ENCODE results near the gene LRRC1. TPM values are rescaled to one million over a fixed set of nuclear protein-coding genes. Genes with fewer than 3 reads are reported as not detected.

The LRRC1 gene
- total RNA-seq, 4 donors from 2014 or later = 10.4 to 13.0 (median 12.6) TPM

DNA sequence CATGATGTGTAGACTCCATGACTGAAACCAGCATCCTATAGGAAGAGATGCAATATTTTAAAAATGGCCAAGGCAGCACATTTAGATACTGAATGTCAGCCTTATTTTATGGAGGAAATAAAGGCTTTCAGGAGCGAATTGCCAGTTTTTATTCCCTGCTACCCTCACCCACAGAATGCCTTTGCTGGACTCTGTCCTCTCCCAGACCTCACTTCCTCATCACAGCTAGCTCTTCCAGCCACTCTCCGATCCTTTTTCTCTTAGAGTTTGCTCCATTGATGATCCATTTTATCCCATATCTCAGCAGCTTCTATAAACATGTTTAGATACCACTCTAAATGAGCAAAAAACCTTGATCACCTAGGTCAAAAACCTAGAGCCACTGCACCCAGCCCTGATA lies 137.7 kb downstream of the LRRC1 start:
- WGBS = 65% methylated on average over 2 of the region's 2 CpGs
- no peak overlapping the region for H3K27ac ChIP-seq (replicated peaks in 1 of 4)
- H3K36me3 ChIP-seq = no peaks in the 10 kb centered on the region
- peaks cover 8 to 21% (median 10%) of the 10 kb centered on the region in 4 donors for H3K4me1 ChIP-seq
- no peaks in the 10 kb centered on the region for H3K9me3 ChIP-seq
- no peak for DNase-seq (ENCODE audit: extremely low spot score)
- no peak overlapping the region for H3K4me3 ChIP-seq
- H3K27me3 ChIP-seq = no peaks in the 10 kb centered on the region
- TF ChIP-seq CTCF (IDR thresholded peaks at IDR 0.05) = no peak
- TF ChIP-seq POLR2AphosphoS5 (IDR thresholded peaks at IDR 0.05) = no peak
- TF ChIP-seq POLR2A (IDR thresholded peaks at IDR 0.05; ENCODE audit: low read depth) = no peak
- no peak for TF ChIP-seq EP300 (IDR thresholded peaks at IDR 0.05)
- intact Hi-C loops (cut with DNase I) = no loop called here

DNA sequence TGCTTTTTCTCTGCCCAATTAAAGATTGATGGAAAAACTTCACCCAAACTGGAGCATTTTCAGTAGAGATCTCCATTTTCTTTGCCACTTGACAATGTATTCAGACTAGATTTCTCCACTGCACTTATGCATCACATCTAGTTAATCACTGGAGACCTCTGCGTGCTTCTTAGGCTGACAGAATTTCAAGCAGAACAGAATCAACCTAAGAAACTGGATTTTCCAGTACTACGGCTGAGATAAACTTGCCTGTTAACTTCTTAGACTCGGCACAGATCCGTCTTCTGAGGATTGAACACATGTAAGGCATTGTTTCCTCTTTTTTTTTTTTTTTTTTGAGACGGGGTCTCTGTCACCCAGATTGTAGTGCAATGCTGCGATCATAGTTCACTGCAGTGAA lies 139.2 kb downstream of the LRRC1 start:
- 90% methylated on average over 6 of the region's 6 CpGs for WGBS
- intact Hi-C loops (cut with DNase I) = no loop called here
- no peak for DNase-seq (ENCODE audit: extremely low spot score)
- Histone ChIP-seq H3K9me3 (no peaks in the 10 kb centered on the region), H3K36me3 (no peaks in the 10 kb centered on the region), H3K27ac (replicated peaks in 1 of 4) (no peak overlapping the region), H3K27me3 (no peaks in the 10 kb centered on the region), H3K4me1 (peaks cover 0 to 10% (median 6%) of the 10 kb centered on the region in 4 donors), H3K4me3 (no peak overlapping the region)
- no peak for TF ChIP-seq CTCF (IDR thresholded peaks at IDR 0.05)
- no peak for TF ChIP-seq POLR2AphosphoS5 (IDR thresholded peaks at IDR 0.05)
- TF ChIP-seq POLR2A (IDR thresholded peaks at IDR 0.05; ENCODE audit: low read depth) = no peak
- no peak for TF ChIP-seq EP300 (IDR thresholded peaks at IDR 0.05)

DNA sequence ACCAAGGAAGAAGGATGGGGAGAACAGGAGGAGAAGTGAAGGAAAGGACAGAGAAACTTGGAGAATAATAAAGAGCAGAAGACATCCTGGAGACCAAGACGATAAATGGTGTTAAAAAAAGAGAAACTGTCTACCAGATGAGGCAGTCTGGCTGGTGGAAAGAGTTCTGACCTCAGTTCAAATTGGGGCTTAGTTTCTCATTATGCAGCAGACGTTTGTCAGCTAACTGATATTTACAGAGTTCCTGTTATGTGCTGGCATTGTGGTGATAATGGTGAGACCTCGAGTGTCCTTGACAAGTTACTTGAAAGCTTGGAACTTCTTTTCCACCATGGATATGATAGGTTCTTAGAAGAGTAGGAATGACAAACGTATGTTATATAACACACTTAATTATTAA lies 142.7 kb downstream of the LRRC1 start:
- peaks cover 0 to under 1% (median 0%) of the 10 kb centered on the region in 4 donors for H3K4me1 ChIP-seq
- H3K27ac ChIP-seq (replicated peaks in 1 of 4) = no peak overlapping the region
- 61% methylated on average over 4 of the region's 4 CpGs for WGBS
- no peaks in the 10 kb centered on the region for H3K9me3 ChIP-seq
- no peak for DNase-seq (ENCODE audit: extremely low spot score)
- TF ChIP-seq POLR2AphosphoS5 (IDR thresholded peaks at IDR 0.05) = no peak
- no peak for TF ChIP-seq EP300 (IDR thresholded peaks at IDR 0.05)
- no peak for TF ChIP-seq POLR2A (IDR thresholded peaks at IDR 0.05; ENCODE audit: low read depth)
- TF ChIP-seq CTCF (IDR thresholded peaks at IDR 0.05) = no peak
- no peaks in the 10 kb centered on the region for H3K27me3 ChIP-seq
- no peak overlapping the region for H3K4me3 ChIP-seq
- no peaks in the 10 kb centered on the region for H3K36me3 ChIP-seq
- intact Hi-C loops (cut with DNase I) = no loop called here

GRCh38 chr6:53938810-53939209 lies 144.0 kb downstream of the LRRC1 start:
- no peak for DNase-seq (ENCODE audit: extremely low spot score)
- H3K27me3 ChIP-seq = no peaks in the 10 kb centered on the region
- no peak overlapping the region for H3K27ac ChIP-seq (replicated peaks in 1 of 4)
- WGBS = 48% methylated on average over 1 of the region's 1 CpG
- H3K9me3 ChIP-seq = no peaks in the 10 kb centered on the region
- H3K36me3 ChIP-seq = no peaks in the 10 kb centered on the region
- TF ChIP-seq POLR2AphosphoS5 (IDR thresholded peaks at IDR 0.05) (no peak), EP300 (IDR thresholded peaks at IDR 0.05) (no peak), POLR2A (IDR thresholded peaks at IDR 0.05; ENCODE audit: low read depth) (no peak), CTCF (IDR thresholded peaks at IDR 0.05) (no peak)
- peaks cover 7 to 13% (median 12%) of the 10 kb centered on the region in 4 donors for H3K4me1 ChIP-seq
- H3K4me3 ChIP-seq = no peak overlapping the region
- intact Hi-C loops (cut with DNase I) = no loop called here

DNA sequence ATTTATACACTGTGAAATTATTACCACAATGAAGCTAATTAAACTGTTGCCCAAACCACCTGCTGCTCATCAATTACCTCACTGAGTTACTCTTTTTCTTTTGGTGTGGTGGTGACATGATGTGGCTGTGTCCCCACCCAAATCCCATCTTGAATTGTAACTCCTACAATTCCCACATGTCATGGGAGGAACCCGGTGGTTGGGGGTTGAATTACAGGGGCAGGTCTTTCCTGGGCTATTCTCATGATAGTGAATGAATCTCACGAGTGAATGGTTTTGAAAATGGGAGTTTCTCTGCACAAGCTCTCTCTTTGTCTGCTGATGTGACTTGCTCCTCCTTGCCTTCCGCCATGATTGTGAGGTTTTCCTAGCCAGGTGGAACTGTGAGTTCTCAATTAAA lies 145.0 kb downstream of the LRRC1 start:
- Histone ChIP-seq H3K4me3 (no peak overlapping the region), H3K36me3 (no peaks in the 10 kb centered on the region), H3K27me3 (no peaks in the 10 kb centered on the region), H3K27ac (replicated peaks in 1 of 4) (no peak overlapping the region), H3K9me3 (no peaks in the 10 kb centered on the region), H3K4me1 (peaks cover 12 to 21% (median 19%) of the 10 kb centered on the region in 4 donors)
- no peak for TF ChIP-seq POLR2A (IDR thresholded peaks at IDR 0.05; ENCODE audit: low read depth)
- no peak for TF ChIP-seq EP300 (IDR thresholded peaks at IDR 0.05)
- no peak for TF ChIP-seq CTCF (IDR thresholded peaks at IDR 0.05)
- TF ChIP-seq POLR2AphosphoS5 (IDR thresholded peaks at IDR 0.05) = no peak
- no peak for DNase-seq (ENCODE audit: extremely low spot score)
- 86% methylated on average over 3 of the region's 3 CpGs for WGBS
- intact Hi-C loops (cut with DNase I) = no loop called here

All from esophagus muscularis mucosa (tissue), 4 donors.